HEK293 (cell line): ENCODE results near the gene MTX1.

Experiments
- ELK4 ChIP-seq: IDR thresholded peaks from 2 replicates; pipeline ENCODE4 v1.6.1; 2011; ENCODE audit warnings: mild to moderate bottlenecking, low read depth, low read length, borderline replicate concordance
- PRDM1 ChIP-seq: fragments of 450-650 bp; formaldehyde crosslinking; IDR thresholded peaks from 2 replicates; pipeline ENCODE4; 2016; ENCODE audit warnings: missing biosample characterization, missing genetic modification characterization
- REPIN1 ChIP-seq: fragments of 450-650 bp; formaldehyde crosslinking; IDR thresholded peaks from 2 replicates; pipeline ENCODE4 v1.5.1; 2017; ENCODE audit warnings: missing biosample characterization, missing genetic modification characterization, low read depth
- TRIM28 ChIP-seq: IDR thresholded peaks from 2 replicates; pipeline ENCODE4 v1.6.1; 2011; ENCODE audit warnings: low read length, control low read depth, borderline replicate concordance
- WT1 ChIP-seq: fragments of 450-650 bp; formaldehyde crosslinking; IDR thresholded peaks from 2 replicates; pipeline ENCODE4 v1.5.1; 2016; ENCODE audit warnings: missing biosample characterization, missing genetic modification characterization
- ZBTB44 ChIP-seq: fragments of 450-650 bp; IDR thresholded peaks from 2 replicates; pipeline ENCODE4 v1.5.1; 2018; ENCODE audit warnings: missing biosample characterization, mild to moderate bottlenecking, missing genetic modification characterization
- ZNF138 ChIP-seq: fragments of 450-650 bp; formaldehyde crosslinking; IDR thresholded peaks from 2 replicates; pipeline ENCODE4 v1.5.1; 2016; ENCODE audit warnings: missing biosample characterization, missing genetic modification characterization, borderline replicate concordance
- ZNF2 ChIP-seq: fragments of 450-650 bp; formaldehyde crosslinking; IDR thresholded peaks from 2 replicates; pipeline ENCODE4 v1.5.1; 2016; ENCODE audit warnings: missing biosample characterization, missing genetic modification characterization
- ZNF221 ChIP-seq: fragments of 450-650 bp; formaldehyde crosslinking; IDR thresholded peaks from 2 replicates; pipeline ENCODE4 v1.5.1; 2017; ENCODE audit warnings: missing biosample characterization, missing genetic modification characterization, borderline replicate concordance
- ZNF248 ChIP-seq: fragments of 450-650 bp; formaldehyde crosslinking; IDR thresholded peaks from 2 replicates; pipeline ENCODE4 v1.5.1; 2017; ENCODE audit warnings: missing biosample characterization, missing genetic modification characterization
- ZNF280D ChIP-seq: fragments of 450-650 bp; formaldehyde crosslinking; IDR thresholded peaks from 2 replicates; pipeline ENCODE4 v1.5.1; 2016; ENCODE audit warnings: missing biosample characterization, missing genetic modification characterization
- ZNF324 ChIP-seq: fragments of 450-650 bp; formaldehyde crosslinking; IDR thresholded peaks from 2 replicates; pipeline ENCODE4 v1.5.1; 2016; ENCODE audit warnings: missing biosample characterization, missing genetic modification characterization
- ZNF558 ChIP-seq: fragments of 450-650 bp; formaldehyde crosslinking; IDR thresholded peaks from 2 replicates; pipeline ENCODE4 v1.5.1; 2016; ENCODE audit warnings: missing biosample characterization, missing genetic modification characterization
- ZNF624 ChIP-seq: fragments of 450-650 bp; formaldehyde crosslinking; IDR thresholded peaks from 2 replicates; pipeline ENCODE4 v1.5.1; 2017; ENCODE audit warnings: missing biosample characterization, missing genetic modification characterization
- ZNF768 ChIP-seq: fragments of 450-650 bp; formaldehyde crosslinking; IDR thresholded peaks from 2 replicates; pipeline ENCODE4 v1.5.1; 2018; ENCODE audit warnings: missing biosample characterization, mild to moderate bottlenecking, missing genetic modification characterization
- ZNF776 ChIP-seq: fragments of 450-650 bp; formaldehyde crosslinking; IDR thresholded peaks from 2 replicates; pipeline ENCODE4 v1.5.0; 2017; ENCODE audit warnings: missing biosample characterization, missing genetic modification characterization, borderline replicate concordance
- ZNF791 ChIP-seq: fragments of 450-650 bp; formaldehyde crosslinking; IDR thresholded peaks from 2 replicates; pipeline ENCODE4 v1.5.1; 2016; ENCODE audit warnings: missing biosample characterization, missing genetic modification characterization
- TF ChIP-seq, protein P1 (sequence below): fragments of 450-650 bp; formaldehyde crosslinking; IDR thresholded peaks from 2 replicates; pipeline ENCODE4 v1.5.1; 2016; ENCODE audit warnings: missing biosample characterization, missing genetic modification characterization
- TF ChIP-seq, protein P2 (sequence below): fragments of 450-650 bp; formaldehyde crosslinking; IDR thresholded peaks from 2 replicates; pipeline ENCODE4 v1.5.1; 2016; ENCODE audit warnings: missing biosample characterization, missing genetic modification characterization
- TF ChIP-seq, protein P3 (sequence below): fragments of 450-650 bp; formaldehyde crosslinking; IDR thresholded peaks from 2 replicates; pipeline ENCODE4 v1.5.1; 2017; ENCODE audit warnings: missing biosample characterization, missing genetic modification characterization
- TF ChIP-seq, protein P4 (sequence below): fragments of 450-650 bp; formaldehyde crosslinking; IDR thresholded peaks from 2 replicates; pipeline ENCODE4 v1.5.1; 2016; ENCODE audit warnings: missing biosample characterization, missing genetic modification characterization
- TF ChIP-seq, protein P5 (sequence below): fragments of 450-650 bp; formaldehyde crosslinking; IDR thresholded peaks from 2 replicates; pipeline ENCODE4 v1.5.0; 2017; ENCODE audit warnings: missing biosample characterization, missing genetic modification characterization, borderline replicate concordance

Gene MTX1

GRCh38 chr1:155208541-155209311 lies at the start of gene MTX1 (continued):
- TF ChIP-seq ZNF324, result peak; percentile 43; the same call in 1 of the 2 replicates
- no peak for TF ChIP-seq ZNF768 (tag by site-specific recombination)
- TF ChIP-seq, protein P1, sequence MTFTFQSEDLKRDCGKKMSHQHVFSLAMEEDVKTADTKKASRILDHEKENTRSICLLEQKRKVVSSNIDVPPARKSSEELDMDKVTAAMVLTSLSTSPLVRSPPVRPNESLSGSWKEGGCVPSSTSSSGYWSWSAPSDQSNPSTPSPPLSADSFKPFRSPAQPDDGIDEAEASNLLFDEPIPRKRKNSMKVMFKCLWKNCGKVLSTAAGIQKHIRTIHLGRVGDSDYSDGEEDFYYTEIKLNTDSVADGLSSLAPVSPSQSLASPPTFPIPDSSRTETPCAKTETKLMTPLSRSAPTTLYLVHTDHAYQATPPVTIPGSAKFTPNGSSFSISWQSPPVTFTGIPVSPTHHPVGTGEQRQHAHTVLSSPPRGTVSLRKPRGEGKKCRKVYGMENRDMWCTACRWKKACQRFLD, result no peak
- TF ChIP-seq ZNF221 (tag by site-specific recombination), result no peak
- no peak for TF ChIP-seq ZNF280D
- 0 out of 2 replicates have a peak, but pooled peaks have one; percentile 4 for TF ChIP-seq ZBTB44 (tag by site-specific recombination)
- no peak for TF ChIP-seq ZNF558 (tag by site-specific recombination)
- TF ChIP-seq ZNF776 (tag by site-specific recombination), result no peak
- TF ChIP-seq ELK4, result no peak
- TF ChIP-seq, protein P2, sequence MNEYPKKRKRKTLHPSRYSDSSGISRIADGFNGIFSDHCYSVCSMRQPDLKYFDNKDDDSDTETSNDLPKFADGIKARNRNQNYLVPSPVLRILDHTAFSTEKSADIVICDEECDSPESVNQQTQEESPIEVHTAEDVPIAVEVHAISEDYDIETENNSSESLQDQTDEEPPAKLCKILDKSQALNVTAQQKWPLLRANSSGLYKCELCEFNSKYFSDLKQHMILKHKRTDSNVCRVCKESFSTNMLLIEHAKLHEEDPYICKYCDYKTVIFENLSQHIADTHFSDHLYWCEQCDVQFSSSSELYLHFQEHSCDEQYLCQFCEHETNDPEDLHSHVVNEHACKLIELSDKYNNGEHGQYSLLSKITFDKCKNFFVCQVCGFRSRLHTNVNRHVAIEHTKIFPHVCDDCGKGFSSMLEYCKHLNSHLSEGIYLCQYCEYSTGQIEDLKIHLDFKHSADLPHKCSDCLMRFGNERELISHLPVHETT (tag by site-specific recombination), result no peak
- no peak for TF ChIP-seq ZNF791 (tag by site-specific recombination)
- no peak for TF ChIP-seq ZNF138
- TF ChIP-seq, protein P3, sequence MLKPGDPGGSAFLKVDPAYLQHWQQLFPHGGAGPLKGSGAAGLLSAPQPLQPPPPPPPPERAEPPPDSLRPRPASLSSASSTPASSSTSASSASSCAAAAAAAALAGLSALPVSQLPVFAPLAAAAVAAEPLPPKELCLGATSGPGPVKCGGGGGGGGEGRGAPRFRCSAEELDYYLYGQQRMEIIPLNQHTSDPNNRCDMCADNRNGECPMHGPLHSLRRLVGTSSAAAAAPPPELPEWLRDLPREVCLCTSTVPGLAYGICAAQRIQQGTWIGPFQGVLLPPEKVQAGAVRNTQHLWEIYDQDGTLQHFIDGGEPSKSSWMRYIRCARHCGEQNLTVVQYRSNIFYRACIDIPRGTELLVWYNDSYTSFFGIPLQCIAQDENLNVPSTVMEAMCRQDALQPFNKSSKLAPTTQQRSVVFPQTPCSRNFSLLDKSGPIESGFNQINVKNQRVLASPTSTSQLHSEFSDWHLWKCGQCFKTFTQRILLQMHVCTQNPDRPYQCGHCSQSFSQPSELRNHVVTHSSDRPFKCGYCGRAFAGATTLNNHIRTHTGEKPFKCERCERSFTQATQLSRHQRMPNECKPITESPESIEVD, result no peak
- TF ChIP-seq, protein P4, sequence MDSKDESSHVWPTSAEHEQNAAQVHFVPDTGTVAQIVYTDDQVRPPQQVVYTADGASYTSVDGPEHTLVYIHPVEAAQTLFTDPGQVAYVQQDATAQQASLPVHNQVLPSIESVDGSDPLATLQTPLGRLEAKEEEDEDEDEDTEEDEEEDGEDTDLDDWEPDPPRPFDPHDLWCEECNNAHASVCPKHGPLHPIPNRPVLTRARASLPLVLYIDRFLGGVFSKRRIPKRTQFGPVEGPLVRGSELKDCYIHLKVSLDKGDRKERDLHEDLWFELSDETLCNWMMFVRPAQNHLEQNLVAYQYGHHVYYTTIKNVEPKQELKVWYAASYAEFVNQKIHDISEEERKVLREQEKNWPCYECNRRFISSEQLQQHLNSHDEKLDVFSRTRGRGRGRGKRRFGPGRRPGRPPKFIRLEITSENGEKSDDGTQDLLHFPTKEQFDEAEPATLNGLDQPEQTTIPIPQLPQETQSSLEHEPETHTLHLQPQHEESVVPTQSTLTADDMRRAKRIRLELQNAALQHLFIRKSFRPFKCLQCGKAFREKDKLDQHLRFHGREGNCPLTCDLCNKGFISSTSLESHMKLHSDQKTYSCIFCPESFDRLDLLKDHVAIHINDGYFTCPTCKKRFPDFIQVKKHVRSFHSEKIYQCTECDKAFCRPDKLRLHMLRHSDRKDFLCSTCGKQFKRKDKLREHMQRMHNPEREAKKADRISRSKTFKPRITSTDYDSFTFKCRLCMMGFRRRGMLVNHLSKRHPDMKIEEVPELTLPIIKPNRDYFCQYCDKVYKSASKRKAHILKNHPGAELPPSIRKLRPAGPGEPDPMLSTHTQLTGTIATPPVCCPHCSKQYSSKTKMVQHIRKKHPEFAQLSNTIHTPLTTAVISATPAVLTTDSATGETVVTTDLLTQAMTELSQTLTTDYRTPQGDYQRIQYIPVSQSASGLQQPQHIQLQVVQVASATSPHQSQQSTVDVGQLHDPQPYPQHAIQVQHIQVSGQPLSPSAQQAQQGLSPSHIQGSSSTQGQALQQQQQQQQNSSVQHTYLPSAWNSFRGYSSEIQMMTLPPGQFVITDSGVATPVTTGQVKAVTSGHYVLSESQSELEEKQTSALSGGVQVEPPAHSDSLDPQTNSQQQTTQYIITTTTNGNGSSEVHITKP, result peak; percentile 50
- 0 out of 2 replicates have a peak, but pooled peaks have one; percentile 20 for TF ChIP-seq TRIM28
- TF ChIP-seq WT1, result no peak; the same call in 1 of the 2 replicates
- TF ChIP-seq, protein P5, sequence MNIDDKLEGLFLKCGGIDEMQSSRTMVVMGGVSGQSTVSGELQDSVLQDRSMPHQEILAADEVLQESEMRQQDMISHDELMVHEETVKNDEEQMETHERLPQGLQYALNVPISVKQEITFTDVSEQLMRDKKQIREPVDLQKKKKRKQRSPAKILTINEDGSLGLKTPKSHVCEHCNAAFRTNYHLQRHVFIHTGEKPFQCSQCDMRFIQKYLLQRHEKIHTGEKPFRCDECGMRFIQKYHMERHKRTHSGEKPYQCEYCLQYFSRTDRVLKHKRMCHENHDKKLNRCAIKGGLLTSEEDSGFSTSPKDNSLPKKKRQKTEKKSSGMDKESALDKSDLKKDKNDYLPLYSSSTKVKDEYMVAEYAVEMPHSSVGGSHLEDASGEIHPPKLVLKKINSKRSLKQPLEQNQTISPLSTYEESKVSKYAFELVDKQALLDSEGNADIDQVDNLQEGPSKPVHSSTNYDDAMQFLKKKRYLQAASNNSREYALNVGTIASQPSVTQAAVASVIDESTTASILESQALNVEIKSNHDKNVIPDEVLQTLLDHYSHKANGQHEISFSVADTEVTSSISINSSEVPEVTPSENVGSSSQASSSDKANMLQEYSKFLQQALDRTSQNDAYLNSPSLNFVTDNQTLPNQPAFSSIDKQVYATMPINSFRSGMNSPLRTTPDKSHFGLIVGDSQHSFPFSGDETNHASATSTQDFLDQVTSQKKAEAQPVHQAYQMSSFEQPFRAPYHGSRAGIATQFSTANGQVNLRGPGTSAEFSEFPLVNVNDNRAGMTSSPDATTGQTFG (tag by site-specific recombination), result no peak
- no peak for TF ChIP-seq ZNF2 (tag by site-specific recombination)
- TF ChIP-seq ZNF248, result no peak
- TF ChIP-seq ZNF624 (tag by site-specific recombination), result no peak
- TF ChIP-seq REPIN1 (tag by site-specific recombination), result no peak
- TF ChIP-seq PRDM1, result no peak
